ENCODE data around the gene PPL. TPM values are rescaled to one million over a fixed set of nuclear protein-coding genes. Genes with fewer than 3 reads are reported as not detected.
A peak's percentile ranks its signal among the peaks of the same experiment; 100 is the strongest.

PPL gene
- total and polyA plus RNA-seq, 2 of the 8 experiments (the other 6 are each of a cell fraction or from before 2014, with no cell fraction given): 11.3 to 29.5 TPM

- FAIRE-seq (no peak), DNase-seq (ENCODE audit: low read depth in 1 of 2, low spot score in 2 of 2) (no peak)
- H3K9ac ChIP-seq (replicated peaks in 1 of 4; ENCODE audit: extremely low read depth in 1 of 4, low read depth in 3 of 4, low read length in 3 of 4): 0 out of 7 replicates have a peak overlapping the region, but pooled peaks of 1 of the 4 experiments have one; percentile 13
- H3K79me1 ChIP-seq (ENCODE audit: low read depth, low read length): peaks cover 8% of the 10 kb centered on the region; the same call in 1 of the 2 replicates
- no peak overlapping the region for H3K14ac ChIP-seq (ENCODE audit: insufficient read length)
- H4K8ac ChIP-seq (ENCODE audit: extremely low read depth, insufficient read depth, low read length): no peak overlapping the region
- POLR2A ChIA-PET (ENCODE audit: partially characterized antibody): interaction anchor here (1.1 kb wide), 1 partner anchor 9 kb away, joined by 3 read pairs; no protein-coding TSS in a partner anchor
- no peaks in the 10 kb centered on the region for H3K4me1 ChIP-seq (replicated peaks in 1 of 4; ENCODE audit: control insufficient read depth in 3 of 4, insufficient read depth in 4 of 4, low read length in 3 of 4)
- no peak overlapping the region for H3K23ac ChIP-seq (ENCODE audit: insufficient read length)
- H3K27ac ChIP-seq (ENCODE audit: low read depth, low read length): no peak overlapping the region
- H2BK15ac ChIP-seq (ENCODE audit: low read length): no peak overlapping the region
- H3K27me3 ChIP-seq (replicated peaks in 1 of 4; ENCODE audit: control insufficient read depth in 3 of 4, extremely low read depth in 1 of 4, insufficient read depth in 3 of 4, low read length in 3 of 4): no peaks in the 10 kb centered on the region
- no peak overlapping the region for H2AFZ ChIP-seq (ENCODE audit: low read length)
- H4K5ac ChIP-seq (ENCODE audit: insufficient read length, low read depth, low read length): no peak overlapping the region
- H3K79me2 ChIP-seq (ENCODE audit: control insufficient read depth in 1 of 2, insufficient read depth in 2 of 2, low read length in 2 of 2): peaks cover 4 to 43% of the 10 kb centered on the region in 2 experiments; a peak in 3 of 4 replicates
- H3K23me2 ChIP-seq (ENCODE audit: low read depth, low read length): no peaks in the 10 kb centered on the region
- no peak overlapping the region for H2BK120ac ChIP-seq (replicated peaks; ENCODE audit: low read depth, low read length)
- no peak overlapping the region for H3K4me3 ChIP-seq (ENCODE audit: extremely low read depth in 1 of 4, insufficient read depth in 2 of 4, low read depth in 3 of 4, low read length in 4 of 4)
- WGBS, 2 experiments (ENCODE audit: extremely low coverage in 1 of 2, insufficient coverage in 1 of 2, insufficient read length in 1 of 2, insufficient replicate concordance in 2 of 2, low coverage in 1 of 2, low lambda C conversion rate in 2 of 2, missing lambda C conversion rate in 1 of 2): 94% methylated on average over 13 of the region's 13 CpGs; no CpG with 5 or more reads in 1 of the 2 experiments
- H3K18ac ChIP-seq (ENCODE audit: extremely low read depth, low read length): no peak overlapping the region
- CTCF ChIA-PET (ENCODE audit: partially characterized antibody): interaction anchor here (0.6 to 1.6 kb wide), 5 partner anchors 15 to 87 kb away, joined by 3 to 8 read pairs (median 3); no protein-coding TSS in a partner anchor
- H3K9me3 ChIP-seq (ENCODE audit: insufficient read depth in 2 of 2, low read depth in 1 of 2, low read length in 1 of 2): no peaks in the 10 kb centered on the region
- H3K4me2 ChIP-seq (ENCODE audit: insufficient read depth in 1 of 2, low read depth in 2 of 2, low read length in 2 of 2): no peak overlapping the region
- no peak overlapping the region; the same call in 1 of the 2 replicates for H2BK5ac ChIP-seq (ENCODE audit: low read depth, low read length)
- no peak overlapping the region for H2BK12ac ChIP-seq (ENCODE audit: low read depth, low read length)
- H3K56ac ChIP-seq (replicated peaks; ENCODE audit: insufficient read length, low read depth, low read length): no peak overlapping the region
- H3K36me3 ChIP-seq (ENCODE audit: control insufficient read depth in 2 of 4, insufficient read depth in 4 of 4, low read length in 3 of 4): peaks cover 19 to 46% (median 37%) of the 10 kb centered on the region in 4 experiments; a peak in 7 of 8 replicates
- no peak overlapping the region for H2BK20ac ChIP-seq (ENCODE audit: low read length)
- no peak overlapping the region for H4K91ac ChIP-seq (replicated peaks; ENCODE audit: insufficient read length, low read length)
- no peak overlapping the region for H3K4ac ChIP-seq (replicated peaks; ENCODE audit: insufficient read length, low read depth, low read length)
- H2AK5ac ChIP-seq (ENCODE audit: low read depth, low read length): no peak overlapping the region
- H4K20me1 ChIP-seq (replicated peaks in 1 of 2; ENCODE audit: control insufficient read depth in 1 of 2, insufficient read depth in 2 of 2, low read length in 2 of 2): peaks cover 2 to 9% of the 10 kb centered on the region in 2 experiments
- TF ChIP-seq CTBP2 (IDR thresholded peaks at IDR 0.05; ENCODE audit: borderline replicate concordance, insufficient read depth, insufficient read length, low read length): no peak
- TF ChIP-seq ZNF274 (IDR thresholded peaks at IDR 0.05; ENCODE audit: borderline replicate concordance, extremely low read depth, low read length): no peak
- no peak for TF ChIP-seq CBX5 (IDR thresholded peaks at IDR 0.05; ENCODE audit: low read depth, low read length)
- no peak for TF ChIP-seq BCL11A (IDR thresholded peaks at IDR 0.05; ENCODE audit: low read depth in 2 of 2, low read length in 2 of 2)
- no peak for TF ChIP-seq TBP (IDR thresholded peaks at IDR 0.05; ENCODE audit: low read depth, low read length)
- TF ChIP-seq GTF2F1 (IDR thresholded peaks at IDR 0.05; ENCODE audit: borderline replicate concordance, low read depth, low read length): no peak
- no peak for TF ChIP-seq BACH1 (IDR thresholded peaks at IDR 0.05; ENCODE audit: low read length)
- no peak for TF ChIP-seq CREB1 (IDR thresholded peaks at IDR 0.05)
- TF ChIP-seq CHD2 (IDR thresholded peaks at IDR 0.05; ENCODE audit: low read length): no peak
- no peak for TF ChIP-seq RAD21 (IDR thresholded peaks at IDR 0.05 in 1 of 2, conservative IDR thresholded peaks at IDR 0.05 in 1 of 2; ENCODE audit: low read depth in 2 of 2, low read length in 2 of 2)
- no peak for TF ChIP-seq CHD1 (IDR thresholded peaks at IDR 0.05; ENCODE audit: low read depth, low read length)
- no peak for TF ChIP-seq BRCA1 (IDR thresholded peaks at IDR 0.05; ENCODE audit: low read depth, low read length)
- TF ChIP-seq RXRA (IDR thresholded peaks at IDR 0.05; ENCODE audit: insufficient read depth, low read depth, low read length): no peak
These were observed 67.7 kb downstream of the PPL start for GRCh38 chr16:4869147-4869805.

All from H1 (cell line).